Ascending aorta (tissue), 2 donors: Measurements from ENCODE around the gene FARSA. TPM values are rescaled to one million over a fixed set of nuclear protein-coding genes. Genes with fewer than 3 reads are reported as not detected.

ENCODE experiments used
- DNase-seq, 2 donors: peaks; one replicate each; pipeline ENCODE4 v3.0.0-alpha.2; 2019; ENCODE audit warnings: low spot score in 2 of 2
- H3K27ac ChIP-seq, 2 donors: fragments of 200-600 bp; sonication (generic); one replicate each; pipeline ENCODE4 v1.5.1; 2016 to 2017; ENCODE audit warnings: mild to moderate bottlenecking in 1 of 2
- H3K27me3 ChIP-seq: fragments of 200-600 bp; sonication (generic); one replicate; pipeline ENCODE4 v1.5.1; 2017
- H3K36me3 ChIP-seq, 2 donors: fragments of 200-600 bp; sonication (generic); one replicate each; pipeline ENCODE4 v1.5.1; 2016
- H3K4me1 ChIP-seq, 2 donors: fragments of 200-600 bp; sonication (generic); one replicate each; pipeline ENCODE4 v1.5.1; 2016 to 2017; ENCODE audit warnings: mild to moderate bottlenecking in 1 of 2
- H3K4me3 ChIP-seq, 2 donors: fragments of 200-600 bp; sonication (generic); one replicate each; pipeline ENCODE4 v1.5.1; 2016 to 2017; ENCODE audit warnings: mild to moderate bottlenecking in 1 of 2
- H3K9me3 ChIP-seq, 2 donors: fragments of 200-600 bp; sonication (generic); one replicate each; pipeline ENCODE4 v1.5.1; 2016
- CTCF ChIP-seq, 3 experiments: fragments of 200-600 bp in 2 of 3; fragments of 450-650 bp in 1 of 3; sonication (generic) in 2 of 3; IDR thresholded peaks; one replicate each; pipeline ENCODE4 v1.5.1; 2016 to 2019; ENCODE audit warnings: antibody characterized with exemption in 3 of 3, mild to moderate bottlenecking in 1 of 3, moderate library complexity in 1 of 3
- intact Hi-C: fragments of 100-400 bp; cut with DNase I; formaldehyde crosslinking; loops from one replicate; pipeline ENCODE4 v1.15.1; 2023
- total RNA-seq: library from RNA; depleted of rRNA; stranded (reverse); fragments of >200 nt; gene quantifications from one replicate; pipeline ENCODE4 v1.1.0, GENCODE V29; 2016

Gene FARSA
- total RNA-seq, 1 donor from 2014 or later = 21.3 TPM

- Histone ChIP-seq H3K4me3 (no peak overlapping the region), H3K27me3 (no peaks in the 10 kb centered on the region), H3K36me3 (peaks cover 69 to 72% of the 10 kb centered on the region in 2 donors), H3K4me1 (peaks cover 14 to 27% of the 10 kb centered on the region in 2 donors), H3K27ac (peak overlapping the region in 1 of 2 donors; percentile 31), H3K9me3 (no peaks in the 10 kb centered on the region)
- intact Hi-C loops = loop anchor here (5.0 kb wide), 1 partner anchor 156 kb away; the partner anchor contains the start of gene JUNB
- no peak for TF ChIP-seq CTCF (IDR thresholded peaks at IDR 0.05)
- DNase-seq = no peak
These were observed 14.4 kb upstream of the FARSA start for GRCh38 chr19:12947702-12948611.

- peaks cover 6 to 22% of the 10 kb centered on the region in 2 donors for H3K4me1 ChIP-seq
- H3K27ac ChIP-seq = peak overlapping the region; percentile 96 to 99
- TF ChIP-seq CTCF (IDR thresholded peaks at IDR 0.05) = no peak
- no peaks in the 10 kb centered on the region for H3K9me3 ChIP-seq
- no peaks in the 10 kb centered on the region for H3K27me3 ChIP-seq
- H3K4me3 ChIP-seq = peak overlapping the region; percentile 97 to 100
- peaks cover 66 to 72% of the 10 kb centered on the region in 2 donors for H3K36me3 ChIP-seq
- intact Hi-C loops = loop anchor here (5.0 kb wide), 1 partner anchor 155 kb away; the partner anchor contains the start of gene JUNB
- no peak for DNase-seq
These were observed 13.4 kb upstream of the FARSA start for GRCh38 chr19:12946731-12947496.

GRCh38 chr19:12946092-12946721 is 12.7 kb upstream of the FARSA start:
- peaks cover 66 to 72% of the 10 kb centered on the region in 2 donors for H3K36me3 ChIP-seq
- intact Hi-C loops = loop anchor here (5.0 kb wide), 1 partner anchor 154 kb away; the partner anchor contains the start of gene JUNB
- peak in 1 of 2 donors; percentile 83 for DNase-seq

GRCh38 chr19:12945479-12946091 is 12.1 kb upstream of the FARSA start, which contains the start of gene RAD23A:
RAD23A (plus strand) TSS chr19:12945862; CDS start chr19:12945949, 87 bp downstream.
- intact Hi-C loops = loop anchor here (5.0 kb wide), 1 partner anchor 153 kb away; the partner anchor contains the start of gene JUNB
- Histone ChIP-seq H3K36me3 (peaks cover 66 to 72% of the 10 kb centered on the region in 2 donors), H3K9me3 (no peaks in the 10 kb centered on the region), H3K27me3 (no peaks in the 10 kb centered on the region), H3K27ac (peak within 1 kb of the TSS; percentile 96 to 99), H3K4me3 (peak within 1 kb of the TSS; percentile 97 to 100), H3K4me1 (peaks cover 12 to 30% of the 10 kb centered on the region in 2 donors)
- peak; percentile 89 to 99 for DNase-seq
- no peak for TF ChIP-seq CTCF (IDR thresholded peaks at IDR 0.05)

More at GRCh38 chr19:12946092-12946721, 12.7 kb upstream of the FARSA start:
- no peak for TF ChIP-seq CTCF (IDR thresholded peaks at IDR 0.05)
- Histone ChIP-seq H3K27me3 (no peaks in the 10 kb centered on the region), H3K9me3 (no peaks in the 10 kb centered on the region), H3K4me1 (peaks cover 6 to 24% of the 10 kb centered on the region in 2 donors), H3K27ac (peak overlapping the region; percentile 96 to 99), H3K4me3 (peak overlapping the region; percentile 97 to 100)
